Stimulated activated CD4-positive, alpha-beta T cell treated with anti-CD3 and anti-CD28 coated beads, Interleukin-2, amount 100 ng/mL, for 48 hours (primary cell): ENCODE results near the gene GPR153.

Source experiments
- DNase-seq, 2 donors: peaks; one replicate each; pipeline ENCODE4 v3.0.0-alpha.2; 2020

Gene GPR153

DNA sequence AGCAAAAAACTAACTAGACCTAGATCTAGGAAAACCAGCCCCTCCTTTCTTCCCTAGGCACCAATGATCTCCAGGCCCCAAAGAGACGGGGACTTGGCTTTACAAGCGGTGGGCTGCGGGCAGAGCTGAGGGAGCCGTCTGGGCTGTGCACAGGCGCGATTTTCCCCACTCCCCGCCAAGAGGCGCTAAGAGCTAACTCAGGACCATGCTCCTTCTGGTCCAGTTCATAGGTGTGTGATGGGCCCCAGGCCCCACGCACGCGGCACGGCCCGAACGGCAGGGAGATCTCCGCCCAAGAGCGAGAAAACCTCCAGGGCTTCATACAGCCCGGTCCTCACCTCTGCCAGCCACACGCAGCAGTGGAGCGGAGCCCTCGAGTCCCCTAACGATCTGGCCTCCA is 7.5 kb upstream of the GPR153 start:
- DNase-seq, result no peak

DNA sequence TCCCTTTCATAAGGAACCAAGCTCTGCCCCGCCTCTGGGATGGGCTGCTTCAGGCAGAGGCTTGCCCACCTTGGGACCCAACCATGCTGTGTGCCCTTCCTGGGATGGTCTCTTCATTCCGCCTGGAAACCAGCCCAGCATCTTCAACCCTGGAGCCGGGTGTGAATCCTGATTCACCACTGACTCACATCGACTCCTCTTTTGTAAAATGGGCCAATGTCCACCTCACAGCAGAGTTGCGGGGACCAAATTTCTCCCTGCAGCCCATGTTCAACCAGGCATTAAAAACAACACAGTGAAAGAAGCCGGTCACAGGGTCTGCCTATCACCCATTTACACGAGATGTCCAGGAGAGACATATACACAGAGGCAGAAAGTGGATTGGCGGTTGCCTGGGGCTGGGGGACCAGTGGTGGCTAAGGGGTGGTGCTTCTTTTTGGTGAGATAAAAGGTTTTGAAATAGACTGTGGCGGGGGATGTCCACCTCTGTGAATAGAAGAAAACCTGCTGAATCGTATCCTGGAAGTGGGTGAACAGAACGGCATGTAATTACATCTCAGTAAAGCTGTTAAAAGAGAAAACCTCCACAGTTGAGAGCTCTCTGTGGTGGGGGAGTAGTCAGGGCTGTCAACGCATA is 6.9 kb upstream of the GPR153 start:
- DNase-seq, result no peak

DNA sequence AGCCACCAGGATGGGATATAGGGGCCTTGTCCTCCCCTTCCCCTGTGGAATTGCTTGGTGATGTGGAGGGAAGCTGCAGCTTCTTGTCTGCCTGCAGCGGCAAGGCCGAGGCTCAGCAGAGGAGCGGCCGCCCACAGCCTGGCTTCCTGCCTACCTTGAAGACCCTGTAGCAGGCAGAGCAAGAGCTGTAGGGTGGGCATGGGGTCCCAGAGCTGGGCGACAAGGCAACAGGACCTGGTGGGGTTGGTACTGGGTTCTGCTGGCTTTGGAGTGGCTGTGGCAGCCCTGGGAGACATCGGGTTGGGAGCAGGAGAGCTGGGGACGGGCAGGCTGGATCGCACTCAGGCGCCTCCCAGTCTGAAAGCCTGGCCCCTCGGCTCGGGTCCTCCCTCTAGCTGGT is 5.7 kb upstream of the GPR153 start:
- DNase-seq, result no peak

DNA sequence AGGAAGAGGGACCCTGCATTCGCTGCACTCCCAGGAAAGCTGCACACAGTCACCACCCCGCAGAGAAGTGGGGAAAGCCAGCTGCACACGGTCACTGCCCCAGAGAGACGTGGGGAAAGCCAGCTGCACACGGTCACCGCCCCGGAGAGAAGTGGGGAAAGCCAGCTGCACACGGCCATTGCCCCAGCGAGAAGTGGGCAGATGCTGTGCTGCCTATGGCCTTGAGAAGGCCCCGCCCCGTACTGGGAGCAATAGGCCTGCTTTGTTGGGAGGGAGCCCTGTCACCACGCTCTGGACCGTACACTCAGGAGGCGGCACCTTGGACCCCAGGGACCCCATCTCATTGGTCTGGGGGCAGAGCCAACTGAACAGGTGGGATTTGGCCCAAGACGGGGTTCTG is 4.3 kb upstream of the GPR153 start:
- DNase-seq, result no peak

DNA sequence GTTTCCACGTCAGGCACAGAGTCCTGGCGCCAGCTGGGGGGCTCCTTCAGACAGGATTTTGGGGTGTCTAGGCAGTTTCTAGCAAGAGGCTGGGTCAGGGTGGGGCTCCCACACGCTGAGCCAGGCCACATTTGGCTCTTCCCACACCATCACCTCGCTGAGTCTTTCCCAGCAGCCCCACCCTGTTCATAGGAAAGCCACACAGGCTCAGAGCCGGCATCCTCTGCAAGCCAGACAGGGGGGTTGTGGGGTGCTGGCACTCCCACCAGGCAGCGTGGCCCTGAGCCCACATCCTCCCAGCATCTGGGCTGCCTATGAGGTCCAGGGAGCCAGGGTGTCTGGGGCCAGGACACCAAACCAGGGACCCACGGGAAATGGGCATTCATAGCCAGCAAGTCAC is 2.8 kb upstream of the GPR153 start:
- DNase-seq, result no peak

DNA sequence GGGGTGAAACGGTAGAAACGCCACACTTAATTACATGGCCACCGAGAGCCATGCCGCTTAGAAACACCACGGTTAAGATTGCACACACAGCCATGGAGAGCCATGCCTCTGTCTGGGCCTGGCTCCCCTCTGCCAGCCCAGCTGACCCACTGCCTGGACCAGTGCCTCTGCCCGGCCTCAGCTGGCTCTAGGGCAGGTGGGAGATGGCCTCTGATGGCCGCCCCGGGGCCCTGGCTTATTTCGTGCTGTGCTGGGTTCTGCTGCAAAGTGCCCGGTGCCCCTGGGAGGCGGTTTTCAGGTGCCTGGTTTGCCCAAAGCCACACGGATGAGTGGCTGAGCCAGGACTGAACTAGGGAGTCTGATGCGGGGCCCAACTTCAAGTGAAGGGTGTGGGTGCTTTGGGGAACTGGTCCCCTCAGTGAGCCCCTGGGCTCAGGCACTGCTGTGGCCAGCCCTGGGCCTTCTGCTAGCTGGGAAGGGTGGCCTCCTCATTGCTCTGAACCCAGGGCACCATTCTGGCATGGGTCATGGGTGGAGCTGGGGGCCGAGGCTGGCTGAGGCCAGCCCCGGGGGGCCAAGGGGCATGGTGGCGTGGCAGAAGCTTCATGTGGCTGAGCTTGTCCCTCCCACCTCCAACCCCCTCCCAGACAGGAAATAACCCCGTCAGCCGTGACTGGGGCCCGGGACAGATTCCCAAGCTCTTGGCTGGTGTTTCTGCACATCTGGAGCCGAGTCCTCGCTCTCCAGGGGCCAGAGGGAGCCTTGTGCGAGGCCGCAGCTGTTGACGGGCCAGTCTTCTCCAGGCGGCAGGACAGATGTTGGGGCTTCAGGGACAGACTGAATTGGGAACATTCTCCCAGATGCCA is 1.9 kb upstream of the GPR153 start:
- DNase-seq, result no peak

DNA sequence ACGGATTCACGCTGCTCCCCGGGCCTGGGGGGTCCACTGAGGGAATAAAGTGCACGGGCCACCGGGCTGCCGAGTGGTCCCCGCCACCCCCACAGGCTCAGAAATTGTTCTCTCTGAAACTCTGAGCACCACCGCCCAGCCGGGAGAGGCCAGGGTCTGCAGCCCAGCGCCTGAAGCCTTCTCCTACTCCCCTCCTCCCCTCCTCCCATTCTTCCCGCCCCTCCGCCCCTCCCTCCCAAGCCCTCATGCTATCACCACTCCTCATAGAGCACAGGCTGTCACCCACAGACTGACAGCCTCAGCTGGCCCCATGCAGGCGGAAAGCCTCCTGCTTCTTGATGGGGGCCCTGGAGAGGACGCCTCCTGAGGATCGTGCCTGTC is 707 bp upstream of the GPR153 start:
- no peak for DNase-seq

DNA sequence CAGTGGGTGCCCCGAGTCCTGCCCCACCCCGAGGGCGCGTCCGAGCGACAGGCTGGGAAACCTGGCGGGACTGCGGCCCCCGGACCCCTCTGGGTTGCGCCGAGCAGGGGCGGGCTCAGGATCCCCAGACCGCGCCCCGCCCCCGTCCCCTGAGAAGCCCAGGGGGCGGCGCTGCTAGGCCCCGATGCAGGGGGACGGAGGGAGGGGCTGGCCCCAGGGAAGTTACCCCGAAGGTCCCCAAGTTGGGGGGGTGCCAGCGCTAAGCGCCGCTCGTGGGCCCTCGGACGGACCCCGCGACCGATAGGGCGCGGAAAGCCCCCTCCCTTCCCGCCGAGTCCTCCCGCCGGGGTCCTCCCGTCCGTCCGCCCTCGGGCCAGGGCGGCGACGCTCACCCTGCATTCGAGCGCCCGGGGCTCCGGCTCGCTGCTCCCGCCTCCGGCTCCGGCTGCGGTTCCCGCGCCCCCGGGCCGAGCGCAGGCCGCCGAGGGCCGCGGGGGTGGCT is 414 bp downstream of the GPR153 start:
- DNase-seq, result no peak

DNA sequence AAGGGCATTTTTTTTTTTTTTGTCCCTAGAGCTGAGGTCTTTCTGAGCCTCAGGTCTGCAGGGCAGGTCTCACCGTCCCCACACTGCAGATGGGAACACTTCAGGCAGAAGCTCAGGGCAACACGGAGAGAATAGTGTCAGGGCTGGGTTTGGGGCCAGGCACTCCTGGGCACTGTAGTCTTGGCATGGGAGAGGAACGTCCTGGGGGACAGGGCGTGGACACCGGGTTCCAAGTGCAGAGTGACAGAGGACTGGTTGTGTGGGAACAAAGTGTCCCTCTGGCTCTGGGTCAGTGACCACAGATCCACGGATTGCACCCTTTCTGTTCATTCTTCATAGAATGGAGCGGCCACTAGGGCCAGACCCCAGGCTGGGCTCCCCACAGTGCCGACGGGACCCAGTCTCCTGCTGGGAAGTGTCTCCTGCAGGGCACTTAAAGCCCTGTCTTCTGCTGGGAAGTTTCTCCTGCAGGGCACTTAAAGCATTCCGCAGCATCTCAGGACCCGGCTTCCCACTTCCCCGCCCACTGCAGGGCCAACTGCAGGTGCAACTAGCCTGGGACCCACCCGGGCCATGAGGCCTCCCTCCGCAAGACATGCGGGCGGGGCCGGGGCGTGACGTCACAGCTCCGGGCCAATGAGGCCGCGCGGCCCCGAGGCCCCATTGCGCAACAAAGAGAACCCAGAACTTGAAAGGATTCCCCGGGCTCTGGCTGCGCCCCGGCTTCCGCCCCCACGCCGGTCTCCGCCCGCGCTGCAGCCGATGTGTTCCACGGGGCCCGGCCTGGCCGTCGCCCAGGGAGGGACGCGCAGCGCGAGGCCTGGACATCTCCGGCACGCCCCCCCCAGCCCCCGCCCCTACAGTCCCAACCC is 1.2 kb downstream of the GPR153 start:
- DNase-seq, result peak; percentile 60 to 69

DNA sequence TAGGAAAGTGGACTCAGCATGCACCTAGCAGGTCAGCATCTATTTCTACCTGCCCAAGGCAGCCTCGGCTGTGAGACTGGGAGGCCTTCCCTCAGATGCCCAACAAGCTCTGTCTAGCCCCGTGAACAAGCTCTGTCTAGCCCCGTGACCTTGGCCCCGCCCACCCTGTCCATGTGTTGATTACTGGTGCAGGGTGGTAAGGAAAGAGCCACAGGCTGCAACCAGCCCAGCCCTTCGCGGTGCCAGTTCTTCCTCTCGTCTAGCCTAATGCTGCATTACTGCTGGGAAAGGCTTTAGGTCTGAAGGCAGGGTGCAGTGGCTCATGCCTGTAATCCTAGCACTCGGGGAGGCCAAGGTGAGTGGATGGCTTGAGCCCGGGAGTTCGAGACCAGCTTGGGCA is 2.2 kb downstream of the GPR153 start:
- no peak for DNase-seq

DNA sequence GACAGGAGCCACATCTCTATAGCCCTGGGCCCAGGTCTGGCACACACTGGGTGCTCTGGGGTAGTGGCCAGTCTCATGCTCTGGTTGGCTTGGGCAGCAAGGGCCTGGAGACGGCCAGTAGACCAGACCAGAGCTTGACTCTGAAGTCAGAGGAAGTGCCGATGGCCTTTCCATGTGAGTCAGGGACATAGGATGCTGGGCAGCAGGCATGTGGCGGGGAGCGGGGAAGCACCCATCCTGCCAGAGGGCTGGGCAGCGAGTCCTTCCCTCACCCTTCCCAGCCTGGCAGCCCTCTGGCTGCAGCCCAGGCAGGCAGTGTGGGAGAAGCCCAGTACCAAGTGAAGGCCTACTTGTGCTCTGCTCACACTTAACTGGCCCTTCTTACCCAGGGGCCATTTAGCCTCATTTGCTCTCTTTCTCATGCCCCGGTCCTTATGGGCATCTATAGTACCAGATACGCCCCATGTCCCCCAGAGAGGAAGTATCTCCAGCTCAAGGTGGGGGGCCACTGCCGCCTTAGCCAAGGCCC is 3.3 kb downstream of the GPR153 start:
- DNase-seq, result no peak

DNA sequence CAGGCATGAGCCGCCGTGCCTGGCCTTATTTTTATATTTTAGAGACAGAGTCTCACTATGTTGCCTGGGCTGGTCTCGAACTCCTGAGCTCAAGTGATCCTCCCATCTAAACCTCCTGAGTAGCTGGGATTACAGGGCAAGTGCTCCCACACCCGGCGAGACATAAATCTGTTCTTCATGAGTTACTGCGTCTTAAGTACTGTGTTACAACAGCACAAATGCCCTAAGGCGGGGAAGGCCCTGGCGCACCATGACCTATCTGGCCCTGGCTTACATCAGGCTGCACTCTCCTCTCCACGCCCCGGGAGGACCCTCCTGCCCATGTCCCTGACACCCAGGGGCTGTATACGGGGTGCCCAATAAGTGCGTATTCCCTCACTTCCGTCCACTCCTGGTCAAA is 4.3 kb downstream of the GPR153 start:
- no peak for DNase-seq

DNA sequence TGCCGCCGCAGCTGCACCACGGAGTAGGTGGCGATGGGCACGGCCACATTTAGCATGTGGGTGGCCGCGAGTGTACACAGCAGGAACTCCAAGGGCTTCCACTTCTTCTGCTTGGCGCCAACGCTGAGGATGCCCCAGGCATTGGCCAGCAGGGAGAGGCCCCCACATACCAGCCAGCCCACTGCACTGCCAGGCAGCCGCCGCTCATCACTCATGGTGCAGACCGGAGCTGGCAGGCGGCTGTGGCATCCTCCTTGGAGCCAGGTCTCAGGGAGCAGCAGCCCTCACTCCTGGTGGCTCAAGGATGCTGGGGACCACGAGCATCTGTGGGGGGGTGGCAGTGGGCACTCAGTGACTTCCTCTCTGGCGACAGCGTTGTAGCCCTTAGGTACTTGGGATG is 6.2 kb downstream of the GPR153 start:
- no peak for DNase-seq

DNA sequence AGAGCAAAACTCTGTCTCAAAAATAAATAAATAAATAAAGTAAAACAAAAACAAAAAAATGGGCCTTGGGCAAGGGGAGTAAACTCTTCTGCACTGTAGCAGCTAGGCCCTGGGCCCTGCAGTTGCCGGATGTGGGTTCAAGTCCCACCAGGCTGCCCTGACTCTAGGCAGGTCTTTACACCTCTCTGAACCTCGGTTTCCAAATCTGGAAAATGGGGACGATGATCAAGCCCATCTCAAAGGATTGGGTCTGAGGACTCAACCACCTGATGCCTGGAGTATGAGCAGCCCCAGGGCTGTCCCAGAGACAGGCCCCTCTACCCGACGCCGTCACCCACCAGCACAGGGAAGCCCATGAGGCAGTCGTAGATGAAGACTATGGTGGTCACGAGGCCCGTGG is 7.5 kb downstream of the GPR153 start:
- DNase-seq, result no peak

DNA sequence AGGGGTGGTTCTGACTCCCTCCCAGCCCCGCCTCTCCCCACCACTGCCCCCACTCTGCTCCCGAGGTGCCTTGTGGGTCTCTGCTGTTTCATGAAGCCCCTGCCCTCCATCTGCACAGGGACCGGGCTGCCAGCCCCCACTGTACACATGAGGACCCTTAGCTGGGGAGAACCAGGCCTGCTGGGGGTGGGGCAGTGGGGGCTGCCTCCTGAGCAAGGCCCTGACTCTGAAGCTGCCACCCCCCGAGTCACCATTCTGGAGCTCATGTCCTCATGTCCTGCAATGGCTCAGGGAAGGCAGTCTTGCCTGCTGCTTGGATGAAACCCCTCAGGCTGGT is 8.6 kb downstream of the GPR153 start:
- no peak for DNase-seq

DNA sequence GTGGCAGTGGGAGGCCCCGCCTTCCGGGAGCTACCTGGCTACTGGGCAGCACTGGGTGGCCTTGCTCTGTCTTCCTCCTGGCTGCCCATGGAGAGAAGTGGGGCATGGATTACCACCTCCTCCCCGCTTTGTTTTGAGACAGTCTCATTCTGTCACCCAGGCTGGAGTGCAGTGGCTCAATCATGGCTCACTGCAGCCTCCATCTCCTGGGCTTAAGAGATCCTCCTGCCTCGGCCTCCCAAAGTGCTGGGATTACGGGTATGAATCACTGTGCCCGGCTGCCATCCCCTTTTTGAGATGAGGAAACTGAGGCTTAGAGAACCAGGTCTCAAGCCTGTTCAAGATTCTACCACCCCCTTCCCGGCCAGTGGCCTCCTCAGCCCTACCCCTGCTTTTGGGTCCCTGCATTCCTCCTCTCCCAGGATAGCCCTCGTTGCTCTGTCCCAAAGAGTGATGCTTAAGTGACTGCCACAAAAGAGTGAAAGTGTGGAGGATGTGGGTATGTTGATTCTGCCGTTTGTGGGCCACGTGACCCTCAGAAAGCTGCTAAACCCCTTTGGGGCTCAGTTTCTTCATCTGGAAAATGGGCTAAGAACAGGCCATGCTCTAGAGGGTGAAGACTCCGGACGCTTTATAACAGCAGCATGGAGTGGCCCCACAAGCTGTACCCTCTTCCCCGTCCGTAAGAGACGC is 9.1 kb downstream of the GPR153 start:
- no peak for DNase-seq

DNA sequence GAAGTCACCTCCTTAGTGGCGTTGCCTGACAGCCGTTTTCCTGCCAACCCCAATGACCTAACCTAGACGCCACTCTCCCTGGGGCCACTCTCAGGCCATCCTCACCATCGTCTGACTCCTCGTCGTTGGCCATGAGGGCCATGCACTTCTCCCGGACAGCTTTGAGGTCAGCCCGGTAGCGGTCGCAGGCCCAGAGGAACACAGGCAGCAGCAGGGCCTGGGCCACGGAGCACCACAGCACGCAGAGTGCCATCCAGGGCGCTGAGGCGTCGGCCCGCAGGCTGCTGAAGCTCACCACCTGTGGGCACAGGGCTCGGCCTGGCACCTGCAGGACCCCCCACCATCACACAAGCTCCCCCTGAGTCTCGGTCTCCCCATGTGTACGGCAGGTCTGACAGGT is 9.7 kb downstream of the GPR153 start:
- no peak for DNase-seq

DNA sequence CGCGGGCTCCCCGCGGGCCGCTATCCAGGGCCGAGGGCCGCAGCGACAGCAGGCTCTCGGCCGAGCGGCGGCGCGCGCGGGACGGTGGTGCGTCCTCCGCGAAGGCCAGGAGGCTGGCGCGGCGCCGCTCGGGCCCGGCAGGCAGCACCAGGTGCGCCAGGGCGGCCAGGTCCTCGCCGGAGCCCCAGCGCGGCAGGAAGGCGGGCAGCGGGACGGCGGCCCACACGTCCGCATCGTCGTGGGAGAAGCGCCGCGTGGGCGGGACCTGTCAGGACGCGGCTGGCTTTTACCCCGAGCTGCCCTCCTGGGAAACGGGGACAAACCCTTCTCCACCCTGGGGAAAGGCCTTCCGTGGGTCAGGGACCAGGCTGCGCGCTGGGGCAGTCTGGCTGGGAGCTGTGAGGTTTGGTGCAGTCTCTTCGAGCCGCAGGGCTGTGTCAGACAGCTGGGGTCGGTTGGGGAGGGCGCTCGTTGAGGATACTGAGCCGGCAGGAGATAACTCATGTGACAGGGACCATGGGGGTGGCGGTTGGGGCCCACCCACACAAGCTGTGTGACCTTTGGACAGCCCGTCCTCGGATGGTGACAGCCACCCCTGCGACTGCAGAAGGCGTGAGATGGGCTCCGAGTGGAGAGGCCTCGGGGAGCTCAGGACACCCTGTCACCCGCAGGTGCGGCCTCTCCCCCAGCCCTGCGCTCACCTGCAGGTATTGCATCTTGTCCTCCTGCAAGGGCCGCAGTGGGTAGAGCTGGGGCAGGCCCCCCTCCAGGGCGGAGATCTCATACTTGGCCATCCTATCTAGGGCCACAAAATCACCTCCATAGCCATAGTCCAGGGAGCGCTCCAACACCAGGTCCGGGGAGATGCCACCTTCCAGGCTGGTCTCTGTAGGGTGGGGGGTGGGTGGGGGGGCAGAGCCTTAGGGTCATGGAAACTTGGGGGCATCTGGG is 10.9 kb downstream of the GPR153 start:
- no peak for DNase-seq

DNA sequence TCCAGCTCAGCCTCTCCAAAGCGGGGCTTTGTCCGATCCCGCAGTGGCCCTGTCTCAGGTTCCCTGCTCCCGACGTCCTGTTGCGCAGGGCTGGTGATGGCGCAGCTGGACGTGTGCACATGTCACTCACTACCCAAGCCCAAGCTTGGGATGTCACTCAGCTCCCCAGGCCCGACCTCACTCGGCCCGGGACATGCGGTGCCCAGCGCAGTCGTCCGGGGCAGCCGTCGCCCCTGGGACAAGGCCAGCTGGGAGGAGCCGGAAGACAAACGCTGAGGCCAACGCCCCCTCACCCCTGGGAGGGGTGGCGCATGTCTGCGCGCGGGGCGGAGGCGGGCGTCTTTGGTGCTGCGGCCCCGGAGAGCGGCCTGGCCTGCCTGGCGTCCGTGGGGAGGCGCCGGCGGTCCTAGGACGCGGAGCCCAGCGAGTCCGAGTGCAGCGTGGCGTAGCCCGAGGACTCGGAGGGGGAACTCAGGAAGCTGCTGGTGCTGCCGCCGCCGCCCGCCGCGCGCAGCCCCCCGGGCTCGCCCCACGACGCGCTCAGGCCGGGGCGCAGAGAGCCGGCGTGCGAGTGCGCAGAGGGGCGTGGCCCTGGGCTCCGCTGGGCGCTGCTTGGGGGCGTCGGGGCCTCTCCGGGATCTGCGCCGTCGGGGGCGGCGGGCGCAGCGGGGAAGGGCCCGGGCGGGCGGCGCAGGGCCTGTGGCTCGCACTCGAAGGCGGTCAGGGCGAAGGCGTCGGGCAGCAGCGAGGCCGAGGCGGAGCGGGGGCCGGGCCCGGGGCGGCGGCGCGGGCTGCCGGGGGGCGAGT is 11.8 kb downstream of the GPR153 start:
- DNase-seq, result no peak

DNA sequence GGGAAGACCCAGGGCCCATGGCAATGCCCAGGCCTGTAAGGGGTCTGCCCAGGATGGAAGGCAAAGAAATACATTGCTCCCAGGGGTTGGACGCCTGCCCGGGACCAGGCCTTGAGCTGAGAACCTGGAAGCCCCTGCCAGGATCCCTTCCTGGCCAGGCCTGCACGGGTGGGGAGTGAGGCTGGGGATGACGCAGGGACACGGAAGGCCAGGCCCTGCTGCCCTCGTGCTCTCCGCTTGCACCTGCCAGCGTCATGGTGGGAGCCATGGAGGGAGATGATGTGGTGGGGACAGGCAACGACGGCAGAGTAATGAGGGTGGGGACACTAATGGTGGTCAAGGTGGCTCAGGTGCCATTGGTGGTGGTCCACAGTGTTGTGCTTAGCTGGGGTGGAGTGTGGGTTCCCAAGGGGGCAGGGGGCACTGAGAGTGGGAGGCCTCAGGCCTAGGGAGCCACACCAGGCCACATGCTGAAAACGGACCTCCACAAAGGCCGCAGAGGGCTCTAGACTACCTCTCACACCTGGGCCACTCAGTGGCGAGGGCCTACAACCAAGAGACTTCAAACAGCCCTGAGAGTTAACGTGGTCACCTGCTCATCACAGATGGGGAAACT is 12.6 kb downstream of the GPR153 start:
- no peak for DNase-seq
